MM.1S (cell line): ENCODE results near the gene CASZ1.

Experiments
- CTCF ChIP-seq: fragments of 300-600 bp; sonication (generic); IDR thresholded peaks from 2 replicates; pipeline ENCODE4 v1.5.1; 2016; ENCODE audit warnings: antibody characterized with exemption, low read length, mixed read lengths
- EZH2 ChIP-seq: fragments of 300-600 bp; sonication (generic); optimal IDR thresholded peaks from 2 replicates; pipeline ENCODE3; 2017; ENCODE audit warnings: low read depth, mild to moderate bottlenecking, antibody characterized with exemption, low read length, mixed read lengths
- EZH2phosphoT487 ChIP-seq: fragments of 300-600 bp; sonication (generic); IDR thresholded peaks from 2 replicates; pipeline ENCODE4 v1.6.1; 2018; ENCODE audit warnings: antibody characterized with exemption, low read length

- TF ChIP-seq CTCF (no peak), EZH2 (no peak), EZH2phosphoT487 (no peak)
These were observed 86.0 kb downstream of the CASZ1 start for GRCh38 chr1:10710489-10710888.
